NB4 (cell line): ENCODE results near the gene NDUFAF8.

ENCODE experiments used
- MYC ChIP-seq: IDR thresholded peaks from 2 replicates; pipeline ENCODE4 v1.6.1; 2011; ENCODE audit warnings: low read depth, low read length
- POLR2A ChIP-seq: IDR thresholded peaks from 2 replicates; pipeline ENCODE4 v1.6.1; 2011; ENCODE audit warnings: mild to moderate bottlenecking; ENCODE audit not compliant: insufficient read length; ENCODE audit errors: extremely low read depth

DNA sequence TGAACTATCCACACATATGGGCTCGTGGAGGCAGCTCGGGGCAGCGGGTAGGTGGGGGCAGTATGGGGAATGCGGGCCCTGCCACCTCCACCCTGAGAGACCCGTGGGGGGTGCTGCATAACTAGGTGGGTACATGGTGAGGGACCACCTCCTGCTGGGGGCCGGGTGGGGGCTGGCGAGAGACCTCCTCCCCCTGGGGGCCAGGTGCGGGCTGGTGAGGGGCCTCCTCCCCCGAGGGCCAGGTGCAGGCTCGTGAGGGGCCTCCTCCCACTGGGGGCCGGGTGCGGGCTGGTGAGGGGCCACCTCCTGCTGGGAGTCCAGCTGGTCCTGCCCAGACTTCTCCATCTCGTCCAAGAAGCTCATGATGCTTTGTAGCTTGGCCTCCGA is 41.7 kb upstream of the NDUFAF8 start:
- no peak for TF ChIP-seq POLR2A
- TF ChIP-seq MYC, result no peak
